Thymus (tissue), 11 donors: ENCODE results near the gene LASP1NB. TPM values are rescaled to one million over a fixed set of nuclear protein-coding genes. Genes with fewer than 3 reads are reported as not detected.
"Not testable (repeated sequence)": the region's sequence is repeated elsewhere in the genome, so short reads cannot be mapped to it uniquely, and the experiment has no call there.

Source experiments
- DNase-seq, 9 donors: peaks; one replicate each; pipeline ENCODE4 v3.0.0-alpha.2; 2013; ENCODE audit warnings: low spot score in 9 of 9, low read depth in 6 of 9, missing footprints in 1 of 9
- H3K27ac ChIP-seq, 2 donors: one replicate each; pipeline ENCODE4 v1.5.1; 2013; ENCODE audit warnings: control low read depth in 1 of 2, low read depth in 1 of 2, low read length in 1 of 2, mild to moderate bottlenecking in 1 of 2, moderate library complexity in 1 of 2
- H3K27me3 ChIP-seq, 2 donors: one replicate each; pipeline ENCODE4 v1.5.1; 2013; ENCODE audit warnings: low read length in 1 of 2; ENCODE audit not compliant: control insufficient read depth in 2 of 2, insufficient read depth in 1 of 2
- H3K36me3 ChIP-seq, 2 donors: one replicate each; pipeline ENCODE4 v1.5.1; 2013; ENCODE audit warnings: low read length in 1 of 2, mild to moderate bottlenecking in 1 of 2, moderate library complexity in 1 of 2; ENCODE audit not compliant: control insufficient read depth in 2 of 2, insufficient read depth in 2 of 2
- H3K4me1 ChIP-seq, 2 donors: one replicate each; pipeline ENCODE4 v1.5.1; 2013; ENCODE audit warnings: low read length in 2 of 2; ENCODE audit not compliant: control insufficient read depth in 2 of 2, insufficient read depth in 2 of 2
- H3K4me3 ChIP-seq, 2 donors: one replicate each; pipeline ENCODE4 v1.5.1; 2013; ENCODE audit warnings: low read length in 2 of 2, control low read depth in 1 of 2, mild to moderate bottlenecking in 1 of 2
- H3K9me3 ChIP-seq, 2 donors: one replicate each; pipeline ENCODE4 v1.5.1; 2013; ENCODE audit warnings: low read length in 1 of 2, mild to moderate bottlenecking in 1 of 2; ENCODE audit not compliant: control insufficient read depth in 2 of 2, insufficient read depth in 1 of 2
- WGBS: extraction: QIAGEN DNeasy Blood & Tissue Kit; methylation state at CpG from one replicate; pipeline ENCODE4 v1.1.7; 2013; 5-methylcytosine and 5-hydroxymethylcytosine counted together
- polyA plus RNA-seq: library from polyadenylated mRNA; stranded (reverse); fragments of 200-250 nt; gene quantifications from one replicate; pipeline ENCODE4 v1.2.3, GENCODE V29; 2013
- total RNA-seq: library from RNA; stranded (reverse); fragments of 120-200 nt; gene quantifications from one replicate; pipeline ENCODE4 v1.2.4, GENCODE V29; 2013
- donor health status: healthy.

The LASP1NB gene

GRCh38 chr17:38961413-38961812 lies 36.0 kb downstream of the LASP1NB start:
- no peaks in the 10 kb centered on the region for H3K27me3 ChIP-seq
- no peaks in the 10 kb centered on the region for H3K36me3 ChIP-seq
- no peaks in the 10 kb centered on the region for H3K9me3 ChIP-seq
- H3K4me3 ChIP-seq, result no peak overlapping the region
- 84% methylated on average over 4 of the region's 4 CpGs for WGBS
- H3K4me1 ChIP-seq, result peaks cover 0 to 4% of the 10 kb centered on the region in 2 donors
- no peak for DNase-seq
- H3K27ac ChIP-seq, result no peak overlapping the region

- peak within 1 kb of the TSS; percentile 26 to 34 for H3K4me3 ChIP-seq
- peaks cover 4 to 11% of the 10 kb centered on the region in 2 donors for H3K4me1 ChIP-seq
- H3K27me3 ChIP-seq, result no peaks in the 10 kb centered on the region
- H3K27ac ChIP-seq, result peak within 1 kb of the TSS; percentile 75 to 82
- peak; percentile 66 to 94 (median 77) for DNase-seq
- no peaks in the 10 kb centered on the region for H3K36me3 ChIP-seq
- 26% methylated on average over 21 of the region's 21 CpGs for WGBS
- H3K9me3 ChIP-seq, result peaks cover 0 to 2% of the 10 kb centered on the region in 2 donors
Observed at GRCh38 chr17:38967290-38967738, 41.9 kb downstream of the LASP1NB start, which contains the start of gene FBXO47. TSS of gene FBXO47 (minus strand) at chr17:38967403. CDS start at chr17:38963025, 4,378 bp downstream.

DNA sequence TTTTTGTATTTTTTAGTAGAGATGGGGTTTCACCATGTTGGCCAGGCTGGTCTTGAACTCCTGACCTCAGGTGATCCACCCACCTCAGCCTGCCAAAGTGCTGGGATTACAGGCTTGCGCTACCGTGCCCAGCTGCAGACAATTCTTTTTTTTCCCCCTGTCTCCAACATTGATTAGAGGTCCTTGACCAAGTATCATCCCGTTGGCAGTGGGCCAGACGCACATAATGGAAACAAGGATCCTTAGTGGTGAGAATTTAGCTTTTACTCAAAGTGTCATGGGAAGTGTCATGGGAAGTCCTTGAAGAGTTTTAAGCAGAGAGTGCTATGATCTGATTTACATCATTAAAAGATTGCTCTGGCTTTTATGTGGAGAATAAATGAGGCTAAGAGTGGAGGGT lies 43.9 kb downstream of the LASP1NB start:
- DNase-seq, result no peak
- 93% methylated on average over 4 of the region's 4 CpGs for WGBS
- Histone ChIP-seq H3K4me1 (peaks cover 4 to 11% of the 10 kb centered on the region in 2 donors), H3K36me3 (no peaks in the 10 kb centered on the region), H3K9me3 (peaks cover 0 to 2% of the 10 kb centered on the region in 2 donors), H3K27ac (no peak overlapping the region), H3K27me3 (no peaks in the 10 kb centered on the region), H3K4me3 (no peak overlapping the region)

GRCh38 chr17:38970128-38970527 lies 44.7 kb downstream of the LASP1NB start:
- H3K27me3 ChIP-seq, result no peaks in the 10 kb centered on the region
- DNase-seq, result no peak
- no peak overlapping the region for H3K4me3 ChIP-seq
- peaks cover 4 to 11% of the 10 kb centered on the region in 2 donors for H3K4me1 ChIP-seq
- no peak overlapping the region for H3K27ac ChIP-seq
- H3K36me3 ChIP-seq, result no peaks in the 10 kb centered on the region
- WGBS, result 92% methylated on average over 4 of the region's 4 CpGs
- H3K9me3 ChIP-seq, result peaks cover 0 to 2% of the 10 kb centered on the region in 2 donors

DNA sequence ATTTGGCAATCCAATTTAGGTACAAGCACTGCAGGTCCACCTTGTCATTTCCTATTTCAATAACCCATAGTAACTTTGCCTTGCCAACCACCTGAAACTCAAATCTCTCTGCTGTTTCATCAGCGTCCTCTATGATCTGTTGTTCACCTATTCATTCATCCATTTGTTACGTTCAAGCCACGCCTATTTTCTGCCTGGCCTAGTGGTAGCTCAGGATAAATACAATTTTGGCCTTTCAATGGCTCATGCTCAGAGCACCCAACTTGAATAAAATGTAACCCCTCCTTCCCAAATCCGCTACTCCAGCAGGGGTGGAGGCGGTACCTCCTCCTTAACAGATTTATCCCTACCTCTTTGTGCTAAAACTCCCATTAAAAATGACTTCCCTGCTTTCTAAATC lies 45.4 kb downstream of the LASP1NB start:
- DNase-seq, result no peak
- Histone ChIP-seq H3K27ac (no peak overlapping the region), H3K9me3 (peaks cover 0 to 2% of the 10 kb centered on the region in 2 donors), H3K36me3 (no peaks in the 10 kb centered on the region), H3K27me3 (no peaks in the 10 kb centered on the region), H3K4me1 (peaks cover 4 to 11% of the 10 kb centered on the region in 2 donors), H3K4me3 (no peak overlapping the region)
- 97% methylated on average over 5 of the region's 5 CpGs for WGBS

- not testable (repeated sequence) for H3K4me3 ChIP-seq, H3K27ac ChIP-seq, H3K4me1 ChIP-seq, H3K36me3 ChIP-seq, H3K9me3 ChIP-seq, DNase-seq, H3K27me3 ChIP-seq
- 58% methylated on average over 6 of the region's 6 CpGs for WGBS
Observed at GRCh38 chr17:38976187-38976551, 50.8 kb downstream of the LASP1NB start.

GRCh38 chr17:38978180-38978579 lies 52.8 kb downstream of the LASP1NB start:
- H3K4me1 ChIP-seq, result no peaks in the 10 kb centered on the region
- WGBS, result 96% methylated on average over 4 of the region's 4 CpGs

More at GRCh38 chr17:38978180-38978579, 52.8 kb downstream of the LASP1NB start:
- Histone ChIP-seq H3K9me3 (peaks cover 0 to 2% of the 10 kb centered on the region in 2 donors), H3K27ac (no peak overlapping the region), H3K27me3 (peaks cover 0 to 4% of the 10 kb centered on the region in 2 donors), H3K36me3 (no peaks in the 10 kb centered on the region), H3K4me3 (no peak overlapping the region)
- DNase-seq, result no peak

Other genes with a start within 250 kb of the LASP1NB start
- 37.3 TPM for gene MLLT6, start 220.3 kb upstream of the LASP1NB start, total RNA-seq
- gene MLLT6, start 220.3 kb upstream of the LASP1NB start, polyA plus RNA-seq, result 124 TPM
- gene CISD3, start 195.3 kb upstream of the LASP1NB start, total RNA-seq, result 10.3 TPM
- 22.5 TPM for gene CISD3, start 195.3 kb upstream of the LASP1NB start, polyA plus RNA-seq
- gene PCGF2, start 177.3 kb upstream of the LASP1NB start, total RNA-seq, result 1.4 TPM
- gene PCGF2, start 177.3 kb upstream of the LASP1NB start, polyA plus RNA-seq, result 12.6 TPM
- gene PSMB3, start 172.9 kb upstream of the LASP1NB start, total RNA-seq, result 432 TPM
- gene PSMB3, start 172.9 kb upstream of the LASP1NB start, polyA plus RNA-seq, result 206 TPM
- gene PIP4K2B, start 126.1 kb upstream of the LASP1NB start, total RNA-seq, result 15.9 TPM
- 17.8 TPM for gene PIP4K2B, start 126.1 kb upstream of the LASP1NB start, polyA plus RNA-seq
- 18.7 TPM for gene CWC25, start 100.3 kb upstream of the LASP1NB start, total RNA-seq
- 36.2 TPM for gene CWC25, start 100.3 kb upstream of the LASP1NB start, polyA plus RNA-seq
- 3,220 TPM for gene RPL23, start 71.9 kb upstream of the LASP1NB start, total RNA-seq
- gene RPL23, start 71.9 kb upstream of the LASP1NB start, polyA plus RNA-seq, result 4,550 TPM
- 37.0 TPM for gene LASP1, start 55.6 kb upstream of the LASP1NB start, total RNA-seq
- 72.5 TPM for gene LASP1, start 55.6 kb upstream of the LASP1NB start, polyA plus RNA-seq
- gene FBXO47, start 41.8 kb downstream of the LASP1NB start, total RNA-seq, result not detected
- not detected for gene FBXO47, start 41.8 kb downstream of the LASP1NB start, polyA plus RNA-seq
- gene PLXDC1, start 226.0 kb downstream of the LASP1NB start, total RNA-seq, result 19.7 TPM
- gene PLXDC1, start 226.0 kb downstream of the LASP1NB start, polyA plus RNA-seq, result 66.4 TPM
- gene ARL5C, start 240.5 kb downstream of the LASP1NB start, total RNA-seq, result 3.7 TPM
- gene ARL5C, start 240.5 kb downstream of the LASP1NB start, polyA plus RNA-seq, result 6.3 TPM